ENCODE measurements around the gene ATP10A.
"Not testable (repeated sequence)": the region's sequence is repeated elsewhere in the genome, so short reads cannot be mapped to it uniquely, and the experiment has no call there.

ATP10A gene

DNA sequence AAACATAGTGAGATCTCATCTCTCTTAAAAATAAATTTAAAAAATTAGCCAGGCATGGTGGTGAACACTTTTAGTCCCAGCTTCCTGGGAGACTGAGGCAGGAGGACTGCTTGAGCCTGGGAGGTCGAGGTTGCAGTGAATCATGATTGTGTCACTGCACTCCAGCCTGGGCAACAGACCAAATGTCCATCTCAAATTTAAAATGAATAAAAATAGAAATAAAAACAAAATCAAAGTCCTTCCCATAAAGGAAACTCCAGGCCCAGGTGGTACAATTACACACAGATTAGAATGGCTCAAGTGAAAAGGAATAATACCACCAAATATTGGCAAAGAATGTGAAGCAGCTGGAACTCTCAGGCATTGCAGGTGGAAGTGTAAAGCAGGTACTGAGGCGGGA is 19.3 kb upstream of the ATP10A start:
- no peak overlapping the region for H3K4me3 ChIP-seq (ENCODE audit: low read depth, low read length, poor library complexity, severe bottlenecking)
- H3K27me3 ChIP-seq (ENCODE audit: insufficient read depth, low read length), result no peaks in the 10 kb centered on the region
- no peak for TF ChIP-seq EZH2 (IDR thresholded peaks at IDR 0.05; ENCODE audit: borderline replicate concordance, low read length)
- TF ChIP-seq, protein P1, sequence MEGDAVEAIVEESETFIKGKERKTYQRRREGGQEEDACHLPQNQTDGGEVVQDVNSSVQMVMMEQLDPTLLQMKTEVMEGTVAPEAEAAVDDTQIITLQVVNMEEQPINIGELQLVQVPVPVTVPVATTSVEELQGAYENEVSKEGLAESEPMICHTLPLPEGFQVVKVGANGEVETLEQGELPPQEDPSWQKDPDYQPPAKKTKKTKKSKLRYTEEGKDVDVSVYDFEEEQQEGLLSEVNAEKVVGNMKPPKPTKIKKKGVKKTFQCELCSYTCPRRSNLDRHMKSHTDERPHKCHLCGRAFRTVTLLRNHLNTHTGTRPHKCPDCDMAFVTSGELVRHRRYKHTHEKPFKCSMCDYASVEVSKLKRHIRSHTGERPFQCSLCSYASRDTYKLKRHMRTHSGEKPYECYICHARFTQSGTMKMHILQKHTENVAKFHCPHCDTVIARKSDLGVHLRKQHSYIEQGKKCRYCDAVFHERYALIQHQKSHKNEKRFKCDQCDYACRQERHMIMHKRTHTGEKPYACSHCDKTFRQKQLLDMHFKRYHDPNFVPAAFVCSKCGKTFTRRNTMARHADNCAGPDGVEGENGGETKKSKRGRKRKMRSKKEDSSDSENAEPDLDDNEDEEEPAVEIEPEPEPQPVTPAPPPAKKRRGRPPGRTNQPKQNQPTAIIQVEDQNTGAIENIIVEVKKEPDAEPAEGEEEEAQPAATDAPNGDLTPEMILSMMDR (IDR thresholded peaks at IDR 0.05; ENCODE audit: low read length), result no peak
- no peaks in the 10 kb centered on the region for H4K20me1 ChIP-seq (ENCODE audit: insufficient read depth, low read length)
- H3K9me2 ChIP-seq (ENCODE audit: low read depth, low read length), result no peaks in the 10 kb centered on the region
- no peak overlapping the region for H3K27ac ChIP-seq (ENCODE audit: low read depth, low read length, poor library complexity, severe bottlenecking)
- H3K4me1 ChIP-seq (ENCODE audit: insufficient read depth, low read length, severe bottlenecking), result no peaks in the 10 kb centered on the region
- no peaks in the 10 kb centered on the region for H3K9me3 ChIP-seq (ENCODE audit: low read length)
- H2AFZ ChIP-seq (ENCODE audit: low read length), result no peak overlapping the region
- H3K9ac ChIP-seq (ENCODE audit: low read length), result no peak overlapping the region
- H3K4me2 ChIP-seq (ENCODE audit: low read length), result no peak overlapping the region
- H3K79me2 ChIP-seq (ENCODE audit: insufficient read depth, low read length), result no peaks in the 10 kb centered on the region
- no peaks in the 10 kb centered on the region for H3F3A ChIP-seq (ENCODE audit: insufficient read depth, low read length)
- no peaks in the 10 kb centered on the region for H3K36me3 ChIP-seq (ENCODE audit: insufficient read depth, low read length)

GRCh38 chr15:25880877-25881276 is 17.8 kb upstream of the ATP10A start:
- H3K4me3 ChIP-seq (ENCODE audit: low read depth, low read length, poor library complexity, severe bottlenecking); H3K36me3 ChIP-seq (ENCODE audit: insufficient read depth, low read length); H3F3A ChIP-seq (ENCODE audit: insufficient read depth, low read length); H3K9me3 ChIP-seq (ENCODE audit: low read length); H3K4me2 ChIP-seq (ENCODE audit: low read length); H2AFZ ChIP-seq (ENCODE audit: low read length); H3K4me1 ChIP-seq (ENCODE audit: insufficient read depth, low read length, severe bottlenecking); H3K9ac ChIP-seq (ENCODE audit: low read length); H3K27ac ChIP-seq (ENCODE audit: low read depth, low read length, poor library complexity, severe bottlenecking); H4K20me1 ChIP-seq (ENCODE audit: insufficient read depth, low read length); H3K27me3 ChIP-seq (ENCODE audit: insufficient read depth, low read length); H3K79me2 ChIP-seq (ENCODE audit: insufficient read depth, low read length); H3K9me2 ChIP-seq (ENCODE audit: low read depth, low read length): not testable (repeated sequence)

DNA sequence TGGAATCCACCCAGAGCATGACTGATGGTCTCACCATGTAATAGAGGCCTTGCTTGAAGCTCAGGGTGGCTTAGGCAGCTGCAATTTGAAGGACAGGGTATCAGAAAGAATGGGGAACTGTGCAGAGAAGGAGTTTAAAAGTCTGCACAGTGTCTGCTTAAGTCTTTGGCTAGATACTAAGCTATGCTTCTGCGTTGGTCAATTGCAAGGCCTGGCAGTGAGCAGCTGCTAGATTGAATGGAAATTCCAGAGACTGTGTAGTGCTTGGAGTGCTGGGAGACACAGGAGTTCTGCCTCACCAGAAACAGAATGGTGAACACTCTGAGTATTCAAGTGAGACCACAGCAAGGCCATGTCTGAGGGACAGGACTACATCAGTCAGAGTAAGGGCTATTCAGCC is 17.3 kb upstream of the ATP10A start:
- Histone ChIP-seq H3K9ac (ENCODE audit: low read length) (no peak overlapping the region), H2AFZ (ENCODE audit: low read length) (no peak overlapping the region), H3K27me3 (ENCODE audit: insufficient read depth, low read length) (no peaks in the 10 kb centered on the region), H3K79me2 (ENCODE audit: insufficient read depth, low read length) (no peaks in the 10 kb centered on the region), H3F3A (ENCODE audit: insufficient read depth, low read length) (no peaks in the 10 kb centered on the region), H3K27ac (ENCODE audit: low read depth, low read length, poor library complexity, severe bottlenecking) (no peak overlapping the region), H3K36me3 (ENCODE audit: insufficient read depth, low read length) (no peaks in the 10 kb centered on the region), H3K9me2 (ENCODE audit: low read depth, low read length) (no peaks in the 10 kb centered on the region), H3K9me3 (ENCODE audit: low read length) (no peaks in the 10 kb centered on the region), H3K4me1 (ENCODE audit: insufficient read depth, low read length, severe bottlenecking) (no peaks in the 10 kb centered on the region), H4K20me1 (ENCODE audit: insufficient read depth, low read length) (no peaks in the 10 kb centered on the region), H3K4me2 (ENCODE audit: low read length) (no peak overlapping the region), H3K4me3 (ENCODE audit: low read depth, low read length, poor library complexity, severe bottlenecking) (no peak overlapping the region)
- TF ChIP-seq EZH2 (IDR thresholded peaks at IDR 0.05; ENCODE audit: borderline replicate concordance, low read length), result no peak
- TF ChIP-seq, protein P1 (IDR thresholded peaks at IDR 0.05; ENCODE audit: low read length), result no peak

GRCh38 chr15:25879438-25879837 is 16.3 kb upstream of the ATP10A start:
- H3K4me3 ChIP-seq (ENCODE audit: low read depth, low read length, poor library complexity, severe bottlenecking), result no peak overlapping the region
- no peaks in the 10 kb centered on the region for H3F3A ChIP-seq (ENCODE audit: insufficient read depth, low read length)
- TF ChIP-seq, protein P1 (IDR thresholded peaks at IDR 0.05; ENCODE audit: low read length), result no peak
- no peaks in the 10 kb centered on the region for H4K20me1 ChIP-seq (ENCODE audit: insufficient read depth, low read length)
- H3K27ac ChIP-seq (ENCODE audit: low read depth, low read length, poor library complexity, severe bottlenecking), result no peak overlapping the region
- no peaks in the 10 kb centered on the region for H3K4me1 ChIP-seq (ENCODE audit: insufficient read depth, low read length, severe bottlenecking)
- no peaks in the 10 kb centered on the region for H3K36me3 ChIP-seq (ENCODE audit: insufficient read depth, low read length)
- no peak overlapping the region for H2AFZ ChIP-seq (ENCODE audit: low read length)
- H3K27me3 ChIP-seq (ENCODE audit: insufficient read depth, low read length), result no peaks in the 10 kb centered on the region
- no peak overlapping the region for H3K9ac ChIP-seq (ENCODE audit: low read length)
- no peak overlapping the region for H3K4me2 ChIP-seq (ENCODE audit: low read length)
- H3K9me3 ChIP-seq (ENCODE audit: low read length), result no peaks in the 10 kb centered on the region
- H3K79me2 ChIP-seq (ENCODE audit: insufficient read depth, low read length), result no peaks in the 10 kb centered on the region
- no peaks in the 10 kb centered on the region for H3K9me2 ChIP-seq (ENCODE audit: low read depth, low read length)
